Retina (tissue), 1 donor: ENCODE data around the gene MAML3.

ENCODE experiments used
- DNase-seq: peaks from one replicate; pipeline ENCODE4 v3.0.0-alpha.2; 2016

MAML3 gene

GRCh38 chr4:139668658-139669201, 485.3 kb downstream of the MAML3 start:
- no peak for DNase-seq

- DNase-seq, result no peak
Observed at GRCh38 chr4:139668036-139668435, 485.9 kb downstream of the MAML3 start.
